HEK293 (cell line): ENCODE measurements around the gene EIF4E.

Experiments used
- GLIS2 ChIP-seq: fragments of 450-650 bp; formaldehyde crosslinking; IDR thresholded peaks from 2 replicates; pipeline ENCODE4 v1.5.1; 2016; ENCODE audit warnings: missing biosample characterization, missing genetic modification characterization
- HOXA7 ChIP-seq: sonication (generic); formaldehyde crosslinking; IDR thresholded peaks from 2 replicates; pipeline ENCODE4 v1.8.1; 2022; ENCODE audit warnings: missing genetic modification reagents, borderline replicate concordance
- KLF16 ChIP-seq: fragments of 450-650 bp; formaldehyde crosslinking; IDR thresholded peaks from 2 replicates; pipeline ENCODE4 v1.5.1; 2017; ENCODE audit warnings: missing biosample characterization, missing genetic modification characterization
- MEIS1 ChIP-seq: sonication (generic); formaldehyde crosslinking; IDR thresholded peaks from 2 replicates; pipeline ENCODE4 v1.8.1; 2022; ENCODE audit warnings: missing genetic modification reagents, mild to moderate bottlenecking, borderline replicate concordance
- SCRT2 ChIP-seq: fragments of 450-650 bp; formaldehyde crosslinking; IDR thresholded peaks from 2 replicates; pipeline ENCODE4 v1.5.1; 2016; ENCODE audit warnings: missing biosample characterization, missing genetic modification characterization
- YY1 ChIP-seq: fragments of 450-650 bp; formaldehyde crosslinking; IDR thresholded peaks from 2 replicates; pipeline ENCODE4 v1.5.1; 2018; ENCODE audit warnings: missing biosample characterization, missing genetic modification characterization
- ZNF138 ChIP-seq: fragments of 450-650 bp; formaldehyde crosslinking; IDR thresholded peaks from 2 replicates; pipeline ENCODE4 v1.5.1; 2016; ENCODE audit warnings: missing biosample characterization, missing genetic modification characterization, borderline replicate concordance
- ZNF184 ChIP-seq: fragments of 450-650 bp; IDR thresholded peaks from 2 replicates; pipeline ENCODE4 v1.5.1; 2018; ENCODE audit warnings: missing biosample characterization, mild to moderate bottlenecking, missing genetic modification characterization
- ZNF350 ChIP-seq: fragments of 450-650 bp; formaldehyde crosslinking; IDR thresholded peaks from 2 replicates; pipeline ENCODE4 v1.5.0; 2017; ENCODE audit warnings: missing biosample characterization, mild to moderate bottlenecking, missing genetic modification characterization
- ZNF624 ChIP-seq: fragments of 450-650 bp; formaldehyde crosslinking; IDR thresholded peaks from 2 replicates; pipeline ENCODE4 v1.5.1; 2017; ENCODE audit warnings: missing biosample characterization, missing genetic modification characterization
- TF ChIP-seq, protein P1 (sequence below): fragments of 450-650 bp; formaldehyde crosslinking; IDR thresholded peaks from 2 replicates; pipeline ENCODE4 v1.5.1; 2016; ENCODE audit warnings: missing biosample characterization, missing genetic modification characterization
- TF ChIP-seq, protein P2 (sequence below): fragments of 450-650 bp; formaldehyde crosslinking; IDR thresholded peaks from 2 replicates; pipeline ENCODE4 v1.5.1; 2016; ENCODE audit warnings: missing biosample characterization, missing genetic modification characterization
- TF ChIP-seq, protein P3 (sequence below): fragments of 450-650 bp; formaldehyde crosslinking; IDR thresholded peaks from 2 replicates; pipeline ENCODE4 v1.5.1; 2016; ENCODE audit warnings: missing biosample characterization, missing genetic modification characterization, borderline replicate concordance

DNA sequence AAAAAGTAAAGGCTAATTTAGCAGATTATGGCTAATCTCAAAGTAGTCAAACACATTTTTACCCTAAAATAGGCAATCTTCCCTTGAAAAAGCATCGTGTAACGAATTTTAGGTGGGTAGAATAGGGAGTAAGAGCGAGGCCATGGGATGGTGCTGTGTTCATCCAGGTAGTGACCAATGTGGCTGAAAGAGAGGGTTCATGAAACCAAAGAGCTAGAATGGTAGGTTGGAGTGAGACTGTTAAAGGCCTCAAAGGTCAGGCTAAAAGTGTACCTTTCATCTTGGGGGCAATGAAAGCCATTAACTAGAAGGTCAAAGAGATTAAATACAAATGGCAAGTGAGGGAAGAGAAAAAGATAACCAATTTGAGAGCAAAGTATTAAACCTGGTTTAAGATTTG lies 23.6 kb downstream of the EIF4E start:
- TF ChIP-seq KLF16 (no peak), ZNF350 (tag by site-specific recombination) (no peak), MEIS1 (CRISPR knock-in tag) (no peak), SCRT2 (tag by site-specific recombination) (no peak), YY1 (tag by site-specific recombination) (no peak), GLIS2 (tag by site-specific recombination) (no peak), ZNF624 (tag by site-specific recombination) (no peak), HOXA7 (CRISPR knock-in tag) (no peak), ZNF138 (tag by site-specific recombination) (no peak), ZNF184 (no peak)
- TF ChIP-seq, protein P1, sequence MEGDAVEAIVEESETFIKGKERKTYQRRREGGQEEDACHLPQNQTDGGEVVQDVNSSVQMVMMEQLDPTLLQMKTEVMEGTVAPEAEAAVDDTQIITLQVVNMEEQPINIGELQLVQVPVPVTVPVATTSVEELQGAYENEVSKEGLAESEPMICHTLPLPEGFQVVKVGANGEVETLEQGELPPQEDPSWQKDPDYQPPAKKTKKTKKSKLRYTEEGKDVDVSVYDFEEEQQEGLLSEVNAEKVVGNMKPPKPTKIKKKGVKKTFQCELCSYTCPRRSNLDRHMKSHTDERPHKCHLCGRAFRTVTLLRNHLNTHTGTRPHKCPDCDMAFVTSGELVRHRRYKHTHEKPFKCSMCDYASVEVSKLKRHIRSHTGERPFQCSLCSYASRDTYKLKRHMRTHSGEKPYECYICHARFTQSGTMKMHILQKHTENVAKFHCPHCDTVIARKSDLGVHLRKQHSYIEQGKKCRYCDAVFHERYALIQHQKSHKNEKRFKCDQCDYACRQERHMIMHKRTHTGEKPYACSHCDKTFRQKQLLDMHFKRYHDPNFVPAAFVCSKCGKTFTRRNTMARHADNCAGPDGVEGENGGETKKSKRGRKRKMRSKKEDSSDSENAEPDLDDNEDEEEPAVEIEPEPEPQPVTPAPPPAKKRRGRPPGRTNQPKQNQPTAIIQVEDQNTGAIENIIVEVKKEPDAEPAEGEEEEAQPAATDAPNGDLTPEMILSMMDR (tag by site-specific recombination), result no peak
- TF ChIP-seq, protein P2, sequence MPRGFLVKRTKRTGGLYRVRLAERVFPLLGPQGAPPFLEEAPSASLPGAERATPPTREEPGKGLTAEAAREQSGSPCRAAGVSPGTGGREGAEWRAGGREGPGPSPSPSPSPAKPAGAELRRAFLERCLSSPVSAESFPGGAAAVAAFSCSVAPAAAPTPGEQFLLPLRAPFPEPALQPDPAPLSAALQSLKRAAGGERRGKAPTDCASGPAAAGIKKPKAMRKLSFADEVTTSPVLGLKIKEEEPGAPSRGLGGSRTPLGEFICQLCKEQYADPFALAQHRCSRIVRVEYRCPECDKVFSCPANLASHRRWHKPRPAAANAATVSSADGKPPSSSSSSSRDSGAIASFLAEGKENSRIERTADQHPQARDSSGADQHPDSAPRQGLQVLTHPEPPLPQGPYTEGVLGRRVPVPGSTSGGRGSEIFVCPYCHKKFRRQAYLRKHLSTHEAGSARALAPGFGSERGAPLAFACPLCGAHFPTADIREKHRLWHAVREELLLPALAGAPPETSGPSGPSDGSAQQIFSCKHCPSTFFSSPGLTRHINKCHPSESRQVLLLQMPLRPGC (tag by site-specific recombination), result no peak
- TF ChIP-seq, protein P3, sequence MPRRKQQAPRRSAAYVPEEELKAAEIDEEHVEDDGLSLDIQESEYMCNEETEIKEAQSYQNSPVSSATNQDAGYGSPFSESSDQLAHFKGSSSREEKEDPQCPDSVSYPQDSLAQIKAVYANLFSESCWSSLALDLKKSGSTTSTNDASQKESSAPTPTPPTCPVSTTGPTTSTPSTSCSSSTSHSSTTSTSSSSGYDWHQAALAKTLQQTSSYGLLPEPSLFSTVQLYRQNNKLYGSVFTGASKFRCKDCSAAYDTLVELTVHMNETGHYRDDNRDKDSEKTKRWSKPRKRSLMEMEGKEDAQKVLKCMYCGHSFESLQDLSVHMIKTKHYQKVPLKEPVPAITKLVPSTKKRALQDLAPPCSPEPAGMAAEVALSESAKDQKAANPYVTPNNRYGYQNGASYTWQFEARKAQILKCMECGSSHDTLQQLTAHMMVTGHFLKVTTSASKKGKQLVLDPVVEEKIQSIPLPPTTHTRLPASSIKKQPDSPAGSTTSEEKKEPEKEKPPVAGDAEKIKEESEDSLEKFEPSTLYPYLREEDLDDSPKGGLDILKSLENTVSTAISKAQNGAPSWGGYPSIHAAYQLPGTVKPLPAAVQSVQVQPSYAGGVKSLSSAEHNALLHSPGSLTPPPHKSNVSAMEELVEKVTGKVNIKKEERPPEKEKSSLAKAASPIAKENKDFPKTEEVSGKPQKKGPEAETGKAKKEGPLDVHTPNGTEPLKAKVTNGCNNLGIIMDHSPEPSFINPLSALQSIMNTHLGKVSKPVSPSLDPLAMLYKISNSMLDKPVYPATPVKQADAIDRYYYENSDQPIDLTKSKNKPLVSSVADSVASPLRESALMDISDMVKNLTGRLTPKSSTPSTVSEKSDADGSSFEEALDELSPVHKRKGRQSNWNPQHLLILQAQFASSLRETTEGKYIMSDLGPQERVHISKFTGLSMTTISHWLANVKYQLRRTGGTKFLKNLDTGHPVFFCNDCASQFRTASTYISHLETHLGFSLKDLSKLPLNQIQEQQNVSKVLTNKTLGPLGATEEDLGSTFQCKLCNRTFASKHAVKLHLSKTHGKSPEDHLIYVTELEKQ, result no peak
